ENCODE data around the gene SRPX. TPM values are rescaled to one million over a fixed set of nuclear protein-coding genes. Genes with fewer than 3 reads are reported as not detected.

Gene SRPX
- polyA plus RNA-seq, 1 of the 3 experiments (the other 2 are of a cell fraction) = 124 TPM

DNA sequence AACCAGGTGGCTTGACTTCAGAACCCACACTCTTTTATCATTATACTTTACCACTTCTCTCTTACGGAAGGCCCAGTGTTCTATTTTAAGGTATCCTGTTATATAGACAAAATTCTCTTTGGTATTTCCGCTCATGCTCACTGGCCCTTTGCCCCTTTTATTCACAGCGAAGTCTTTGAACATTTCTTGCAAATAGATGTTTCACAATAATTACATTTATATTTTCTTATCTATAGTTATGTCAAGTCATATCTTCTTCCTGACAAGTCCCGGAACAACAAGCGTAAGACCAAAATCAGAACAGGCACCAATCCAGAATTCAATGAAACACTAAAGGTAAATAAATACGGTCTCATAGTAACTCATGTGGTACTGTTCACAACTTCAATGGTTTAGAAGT is 112.3 kb downstream of the SRPX start (continued):
- no peak for TF ChIP-seq REST (IDR thresholded peaks at IDR 0.05; ENCODE audit: low read depth, low read length)
- no peak for TF ChIP-seq TAF1 (IDR thresholded peaks at IDR 0.05; ENCODE audit: borderline replicate concordance, low read depth, low read length)
- no peak for TF ChIP-seq GATA2 (CRISPR knock-in tag; IDR thresholded peaks at IDR 0.05)
- no peak for TF ChIP-seq ELF1 (IDR thresholded peaks at IDR 0.05)
- no peak for TF ChIP-seq RCOR1 (IDR thresholded peaks at IDR 0.05; ENCODE audit: low read length)
- no peak for TF ChIP-seq TCF12 (IDR thresholded peaks at IDR 0.05)

DNA sequence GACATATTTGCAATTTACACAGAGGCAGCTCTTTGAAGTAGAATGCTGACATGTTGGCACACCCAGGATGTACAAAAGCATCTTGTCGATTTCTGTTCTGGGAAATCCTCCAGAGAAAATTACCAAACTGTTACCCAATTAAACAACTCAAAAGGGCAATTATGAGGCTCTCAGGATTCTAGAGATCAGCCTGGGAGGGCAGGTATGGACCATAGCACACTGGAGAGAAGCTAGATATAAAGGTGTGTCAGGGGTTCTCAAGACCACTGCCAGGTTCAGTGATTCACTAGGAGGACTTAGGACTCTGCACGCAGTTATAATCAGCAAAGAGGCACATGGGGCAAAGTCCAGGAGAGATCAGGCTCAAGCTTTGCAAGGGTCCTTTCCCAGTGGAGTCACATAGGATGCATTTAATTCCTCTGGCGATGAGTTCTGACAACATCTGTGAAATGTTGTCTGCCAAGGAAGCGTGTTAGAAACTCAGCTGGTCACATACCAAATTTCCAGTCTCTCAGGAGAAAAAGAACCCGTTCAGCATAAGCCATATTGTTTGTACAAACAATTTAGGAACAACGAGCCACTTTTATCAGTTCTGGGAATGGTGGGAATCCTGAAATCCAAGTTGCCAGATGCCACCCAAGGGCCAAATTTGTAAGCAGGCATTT is 113.5 kb downstream of the SRPX start:
- TF ChIP-seq, protein P1, sequence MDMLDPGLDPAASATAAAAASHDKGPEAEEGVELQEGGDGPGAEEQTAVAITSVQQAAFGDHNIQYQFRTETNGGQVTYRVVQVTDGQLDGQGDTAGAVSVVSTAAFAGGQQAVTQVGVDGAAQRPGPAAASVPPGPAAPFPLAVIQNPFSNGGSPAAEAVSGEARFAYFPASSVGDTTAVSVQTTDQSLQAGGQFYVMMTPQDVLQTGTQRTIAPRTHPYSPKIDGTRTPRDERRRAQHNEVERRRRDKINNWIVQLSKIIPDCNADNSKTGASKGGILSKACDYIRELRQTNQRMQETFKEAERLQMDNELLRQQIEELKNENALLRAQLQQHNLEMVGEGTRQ (IDR thresholded peaks at IDR 0.05; ENCODE audit: borderline replicate concordance, low read depth, low read length) = no peak
- TF ChIP-seq GABPA (IDR thresholded peaks at IDR 0.05; ENCODE audit: low read depth) (no peak), TAF1 (IDR thresholded peaks at IDR 0.05; ENCODE audit: borderline replicate concordance, low read depth, low read length) (no peak), GATA2 (CRISPR knock-in tag; IDR thresholded peaks at IDR 0.05) (no peak), NFIC (IDR thresholded peaks at IDR 0.05; ENCODE audit: borderline replicate concordance) (no peak), RAD21 (IDR thresholded peaks at IDR 0.05; ENCODE audit: low read length) (no peak), TEAD4 (IDR thresholded peaks at IDR 0.05; ENCODE audit: borderline replicate concordance, insufficient read depth) (no peak), SMC3 (IDR thresholded peaks at IDR 0.05; ENCODE audit: low read depth, low read length) (no peak)
- ChIA-PET POLR2A (no interaction called here), CTCF (interaction anchor here (1.2 to 1.7 kb wide), 2 partner anchors 9 to 59 kb away, joined by 3 to 5 read pairs; no protein-coding TSS in a partner anchor)
- H3K9me3 ChIP-seq = no peaks in the 10 kb centered on the region
- no peaks in the 10 kb centered on the region for H3K36me3 ChIP-seq (replicated peaks in 1 of 2; ENCODE audit: control insufficient read depth in 1 of 2, insufficient read depth in 2 of 2, low read length in 1 of 2)
- no peak overlapping the region for H2AFZ ChIP-seq (ENCODE audit: low read depth)
- H3K27ac ChIP-seq (ENCODE audit: low read depth in 2 of 2, low read length in 1 of 2) = no peak overlapping the region
- no peak overlapping the region for H3K4me2 ChIP-seq
- no peaks in the 10 kb centered on the region for H3K4me1 ChIP-seq (ENCODE audit: control insufficient read depth in 1 of 2, insufficient read depth in 2 of 2, low read depth in 1 of 2, low read length in 1 of 2)
- H4K20me1 ChIP-seq (ENCODE audit: insufficient read depth) = no peaks in the 10 kb centered on the region
- H3K79me2 ChIP-seq (ENCODE audit: insufficient read depth) = no peaks in the 10 kb centered on the region
- no peaks in the 10 kb centered on the region for H3F3A ChIP-seq (replicated peaks; ENCODE audit: insufficient read depth)
- 9% methylated on average over 6 of the region's 6 CpGs for WGBS (ENCODE audit: low lambda C conversion rate)
- no peak for DNase-seq
- no peaks in the 10 kb centered on the region for H3K27me3 ChIP-seq (ENCODE audit: insufficient read depth)
- H3K9ac ChIP-seq = no peak overlapping the region
- no peak overlapping the region for H3K4me3 ChIP-seq (ENCODE audit: low read depth in 2 of 2, low read length in 1 of 2)
- no peaks in the 10 kb centered on the region for H3K9me2 ChIP-seq
